HepG2 (cell line): ENCODE measurements around the gene TXLNA. TPM values are rescaled to one million over a fixed set of nuclear protein-coding genes. Genes with fewer than 3 reads are reported as not detected.

ENCODE experiments used
- CENPX ChIP-seq: sonication (generic); formaldehyde crosslinking; IDR thresholded peaks from 2 replicates; pipeline ENCODE4 v1.9.0; 2021; ENCODE audit warnings: mild to moderate bottlenecking, missing genetic modification reagents, moderate library complexity
- CERS6 ChIP-seq: sonication (generic); formaldehyde crosslinking; IDR thresholded peaks from 2 replicates; pipeline ENCODE4 v1.5.0; 2020; ENCODE audit warnings: missing genetic modification reagents
- CSRNP2 ChIP-seq: sonication (generic); formaldehyde crosslinking; conservative IDR thresholded peaks from 2 replicates; pipeline ENCODE4 v1.8.0; 2022; ENCODE audit warnings: low read depth, missing genetic modification reagents
- EED ChIP-seq: sonication (generic); formaldehyde crosslinking; IDR thresholded peaks from 2 replicates; pipeline ENCODE4 v1.5.0; 2020; ENCODE audit warnings: mild to moderate bottlenecking, missing genetic modification reagents
- GATAD2A ChIP-seq: IDR thresholded peaks from 2 replicates; pipeline ENCODE4 v1.6.1; 2016
- HMGXB3 ChIP-seq: sonication (generic); formaldehyde crosslinking; IDR thresholded peaks from 2 replicates; pipeline ENCODE4 v1.4.0; 2020; ENCODE audit warnings: missing genetic modification reagents, borderline replicate concordance
- KLF6 ChIP-seq: IDR thresholded peaks from 2 replicates; pipeline ENCODE4 v1.8.0; 2016; ENCODE audit warnings: missing biosample characterization, missing genetic modification reagents
- MAX ChIP-seq: IDR thresholded peaks from 2 replicates; pipeline ENCODE4 v1.6.1; 2012; ENCODE audit warnings: inconsistent platforms
- NCOA2 ChIP-seq: sonication (generic); formaldehyde crosslinking; IDR thresholded peaks from 2 replicates; pipeline ENCODE4 v1.8.0; 2022; ENCODE audit warnings: inconsistent platforms
- POLR2G ChIP-seq: fragments of 200-400 bp; formaldehyde crosslinking; IDR thresholded peaks from 2 replicates; pipeline ENCODE4 v1.6.1; 2018; ENCODE audit warnings: mild to moderate bottlenecking, low read depth, low read length, moderate library complexity
- TFE3 ChIP-seq: IDR thresholded peaks from 2 replicates; pipeline ENCODE4 v1.6.1; 2016
- THAP8 ChIP-seq: sonication (generic); formaldehyde crosslinking; IDR thresholded peaks from 2 replicates; pipeline ENCODE4 v1.5.1; 2020; ENCODE audit warnings: missing genetic modification reagents, mild to moderate bottlenecking, borderline replicate concordance
- YY1 ChIP-seq: IDR thresholded peaks from 2 replicates; pipeline ENCODE4 v1.6.1; 2011; ENCODE audit warnings: low read length, low read depth, moderate library complexity, mild to moderate bottlenecking; ENCODE audit not compliant: insufficient read depth, insufficient replicate concordance
- ZNF441 ChIP-seq: sonication (generic); formaldehyde crosslinking; IDR thresholded peaks from 2 replicates; pipeline ENCODE4 v1.7.0; 2021; ENCODE audit warnings: missing genetic modification reagents, borderline replicate concordance
- ZNF451 ChIP-seq: sonication (generic); formaldehyde crosslinking; IDR thresholded peaks from 2 replicates; pipeline ENCODE4 v1.5.0; 2020; ENCODE audit warnings: mild to moderate bottlenecking, missing genetic modification reagents
- ZNF605 ChIP-seq: sonication (generic); formaldehyde crosslinking; IDR thresholded peaks from 2 replicates; pipeline ENCODE4 v1.8.0; 2022; ENCODE audit warnings: mild to moderate bottlenecking, missing genetic modification reagents
- ZNF770 ChIP-seq: sonication (generic); formaldehyde crosslinking; IDR thresholded peaks from 2 replicates; pipeline ENCODE4 v1.5.0; 2020; ENCODE audit warnings: mild to moderate bottlenecking, missing genetic modification reagents
- polyA plus RNA-seq, 8 experiments: library from polyadenylated mRNA; depleted of rRNA in 3 of 8; stranded (reverse) in 7 of 8; unstranded in 1 of 8; fragments of >200 nt; fragmentation: Illumina TruSeq in 4 of 8; extraction: Trizol in 4 of 8; gene quantifications; 2 replicates each; pipeline versions ENCODE4 v1.2.1 to v1.2.3, GENCODE V29; 2011 to 2016; ENCODE audit warnings: low read depth in 4 of 8, missing spikeins in 1 of 8, mixed read lengths in 1 of 8; ENCODE audit not compliant: insufficient read depth in 1 of 8
- total RNA-seq, 5 experiments: library from RNA; depleted of rRNA; stranded (reverse); fragments of >200 nt; fragmentation: Illumina TruSeq; extraction: Trizol; gene quantifications; 2 replicates each; pipeline ENCODE4 v1.2.3, GENCODE V29; 2016; ENCODE audit warnings: low read depth in 1 of 5

TXLNA gene
- total and polyA plus RNA-seq, 2 of the 13 experiments (the other 11 are each of a cell fraction or from before 2014, with no cell fraction given) = 29.6 to 67.8 TPM

- TF ChIP-seq POLR2G (peak; percentile 89), NCOA2 (CRISPR knock-in tag) (no peak), CSRNP2 (no peak), CERS6 (CRISPR knock-in tag) (no peak), ZNF770 (peak; percentile 34; the same call in 1 of the 2 replicates), CENPX (no peak), EED (CRISPR knock-in tag) (no peak), ZNF441 (no peak), HMGXB3 (CRISPR knock-in tag) (0 out of 2 replicates have a peak, but pooled peaks have one; percentile 45), TFE3 (0 out of 2 replicates have a peak, but pooled peaks have one; percentile 14), YY1 (peak; percentile 70), ZNF451 (CRISPR knock-in tag) (0 out of 2 replicates have a peak, but pooled peaks have one; percentile 26), KLF6 (no peak), GATAD2A (CRISPR knock-in tag) (peak; percentile 34), MAX (peak; percentile 82; the same call in 1 of the 2 replicates), THAP8 (CRISPR knock-in tag) (no peak), ZNF605 (CRISPR knock-in tag) (peak; percentile 79; the same call in 1 of the 2 replicates)
Observed at GRCh38 chr1:32221980-32222755, 42.7 kb downstream of the TXLNA start, which contains the start of the genes EIF3I and TMEM234 (continued).
